C4-2B (cell line): ENCODE data around the gene TAF3.
"Not testable (repeated sequence)": the region's sequence is repeated elsewhere in the genome, so short reads cannot be mapped to it uniquely, and the experiment has no call there.

Experiments
- ZFX ChIP-seq: fragments of 450-650 bp; IDR thresholded peaks from 2 replicates; pipeline ENCODE4 v1.6.1; 2017
- TF ChIP-seq, protein P1 (sequence below): fragments of 450-650 bp; conservative IDR thresholded peaks from 2 replicates; pipeline ENCODE4 v1.5.1; 2017; ENCODE audit warnings: mild to moderate bottlenecking

DNA sequence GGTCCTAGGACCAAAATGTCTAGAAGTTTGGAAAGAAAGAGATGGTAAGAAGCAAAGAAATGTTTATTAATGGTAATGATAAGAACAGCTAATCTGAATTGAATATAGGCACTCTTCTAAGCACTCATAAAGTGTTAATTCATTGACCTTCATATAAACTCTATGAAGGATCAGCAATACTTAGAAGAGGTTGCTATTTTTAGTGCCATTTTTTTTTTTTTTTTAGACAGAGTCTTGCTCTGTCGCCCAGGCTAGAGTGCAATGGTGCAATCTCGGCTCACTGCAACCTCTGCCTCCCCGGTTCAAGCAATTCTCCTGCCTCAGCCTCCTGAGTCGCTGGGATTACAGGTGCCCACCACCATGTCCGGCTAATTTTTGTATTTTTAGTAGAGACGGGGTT lies 36.1 kb upstream of the TAF3 start:
- TF ChIP-seq, protein P1, sequence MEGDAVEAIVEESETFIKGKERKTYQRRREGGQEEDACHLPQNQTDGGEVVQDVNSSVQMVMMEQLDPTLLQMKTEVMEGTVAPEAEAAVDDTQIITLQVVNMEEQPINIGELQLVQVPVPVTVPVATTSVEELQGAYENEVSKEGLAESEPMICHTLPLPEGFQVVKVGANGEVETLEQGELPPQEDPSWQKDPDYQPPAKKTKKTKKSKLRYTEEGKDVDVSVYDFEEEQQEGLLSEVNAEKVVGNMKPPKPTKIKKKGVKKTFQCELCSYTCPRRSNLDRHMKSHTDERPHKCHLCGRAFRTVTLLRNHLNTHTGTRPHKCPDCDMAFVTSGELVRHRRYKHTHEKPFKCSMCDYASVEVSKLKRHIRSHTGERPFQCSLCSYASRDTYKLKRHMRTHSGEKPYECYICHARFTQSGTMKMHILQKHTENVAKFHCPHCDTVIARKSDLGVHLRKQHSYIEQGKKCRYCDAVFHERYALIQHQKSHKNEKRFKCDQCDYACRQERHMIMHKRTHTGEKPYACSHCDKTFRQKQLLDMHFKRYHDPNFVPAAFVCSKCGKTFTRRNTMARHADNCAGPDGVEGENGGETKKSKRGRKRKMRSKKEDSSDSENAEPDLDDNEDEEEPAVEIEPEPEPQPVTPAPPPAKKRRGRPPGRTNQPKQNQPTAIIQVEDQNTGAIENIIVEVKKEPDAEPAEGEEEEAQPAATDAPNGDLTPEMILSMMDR = not testable (repeated sequence)
- not testable (repeated sequence) for TF ChIP-seq ZFX
